ENCODE data around the gene MED12L.

MED12L gene

DNA sequence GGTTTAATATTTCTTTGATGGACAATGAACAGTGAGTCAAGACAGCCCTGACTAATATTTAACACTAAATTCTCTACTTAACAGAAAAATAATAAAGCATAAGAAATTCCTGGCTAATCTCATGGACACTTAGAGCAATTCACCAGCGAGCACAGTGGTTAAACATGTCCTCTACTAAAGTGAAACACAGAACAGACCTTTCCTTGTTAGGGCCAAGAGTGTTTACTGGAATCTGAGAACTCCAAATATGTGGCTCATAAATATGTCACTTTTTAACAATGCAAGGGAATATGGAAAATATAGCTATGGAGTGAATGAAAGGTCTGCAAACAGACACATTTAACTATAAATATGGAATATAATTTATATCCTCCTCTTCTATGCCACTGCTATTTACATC lies 394.0 kb downstream of the MED12L start:
- FAIRE-seq (no peak), DNase-seq (ENCODE audit: insufficient read length, low spot score) (no peak)
- no peak for TF ChIP-seq POLR2A (IDR thresholded peaks at IDR 0.05; ENCODE audit: low read depth, low read length)

DNA sequence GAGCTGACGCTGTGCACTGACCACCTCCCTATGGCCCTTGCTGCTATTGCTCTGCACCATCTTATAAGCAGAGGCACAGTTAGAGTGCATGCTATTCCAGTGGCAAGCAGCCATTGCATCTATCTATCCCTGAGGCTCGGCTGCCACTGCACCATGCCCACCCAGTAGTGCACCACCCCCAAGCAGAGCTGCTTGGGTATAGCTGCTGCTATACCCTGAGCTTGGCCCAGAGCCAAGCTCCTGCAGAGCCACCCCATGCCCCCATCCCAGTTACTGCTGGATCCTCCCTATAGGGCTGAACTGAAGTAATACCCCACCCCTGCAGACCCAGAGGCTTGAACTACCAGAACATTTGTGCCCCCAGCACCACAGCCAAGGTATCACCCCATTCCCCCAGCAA lies 395.0 kb downstream of the MED12L start:
- FAIRE-seq (no peak), DNase-seq (ENCODE audit: insufficient read length, low spot score) (no peak)
- no peak for TF ChIP-seq POLR2A (IDR thresholded peaks at IDR 0.05; ENCODE audit: low read depth, low read length)

DNA sequence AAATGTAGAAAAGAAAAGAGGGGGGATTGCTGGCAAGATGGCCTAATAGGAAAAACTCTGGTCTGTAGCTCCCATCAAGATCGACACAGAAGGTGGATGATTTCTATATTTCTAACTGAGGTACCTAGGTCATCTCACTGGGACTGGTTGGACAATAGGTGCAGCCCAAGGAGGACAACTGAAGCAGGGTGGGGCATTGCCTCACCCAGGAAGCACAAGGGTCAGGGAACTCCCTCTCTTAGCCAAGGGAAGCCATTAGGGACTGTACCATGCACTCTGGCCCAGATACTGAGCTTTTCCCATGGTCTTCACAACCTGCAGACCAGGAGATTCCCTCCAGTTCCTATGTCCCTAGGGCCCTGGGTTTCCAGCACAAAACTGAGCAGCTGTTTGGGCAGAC lies 398.0 kb downstream of the MED12L start:
- TF ChIP-seq POLR2A (IDR thresholded peaks at IDR 0.05; ENCODE audit: low read depth, low read length) = no peak
- DNase-seq (ENCODE audit: insufficient read length, low spot score) (no peak), FAIRE-seq (no peak)

DNA sequence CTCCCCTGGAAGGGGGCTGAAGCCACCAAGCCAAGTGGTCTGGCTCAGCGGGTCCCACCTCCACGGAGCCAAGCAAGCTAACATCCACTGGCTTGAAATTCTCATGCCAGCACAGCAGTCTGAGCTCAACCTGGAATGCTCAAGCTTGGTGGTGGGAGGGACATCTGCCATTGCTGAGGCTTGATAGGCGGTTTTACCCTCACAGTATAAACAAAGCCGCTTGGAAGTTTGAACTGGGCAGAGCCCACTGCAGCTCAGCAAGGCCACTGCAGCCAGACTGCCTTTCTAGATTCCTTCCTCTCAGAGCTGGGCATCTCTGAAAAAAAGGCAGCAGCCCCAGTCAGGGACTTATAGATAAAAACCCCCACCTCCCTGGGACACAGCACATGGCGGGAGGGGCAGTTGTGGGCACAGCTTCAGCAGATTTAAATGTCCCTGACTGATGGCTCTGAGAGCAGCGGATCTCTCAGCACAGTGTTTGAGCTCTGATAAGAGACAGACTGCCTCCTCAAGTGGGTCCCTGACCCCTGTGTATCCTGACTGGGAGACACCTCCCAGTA lies 398.6 kb downstream of the MED12L start:
- FAIRE-seq (no peak), DNase-seq (ENCODE audit: insufficient read length, low spot score) (no peak)
- no peak for TF ChIP-seq POLR2A (IDR thresholded peaks at IDR 0.05; ENCODE audit: low read depth, low read length)
